HepG2 (cell line): ENCODE measurements around the gene BPIFA1. TPM values are rescaled to one million over a fixed set of nuclear protein-coding genes. Genes with fewer than 3 reads are reported as not detected.

Source experiments
- AFF4 ChIP-seq: sonication (generic); formaldehyde crosslinking; IDR thresholded peaks from 2 replicates; pipeline ENCODE4 v1.4.0; 2020; ENCODE audit warnings: missing genetic modification reagents
- ARNT2 ChIP-seq: sonication (generic); formaldehyde crosslinking; IDR thresholded peaks from 2 replicates; pipeline ENCODE4 v1.8.0; 2022; ENCODE audit warnings: mild to moderate bottlenecking, low read depth, missing genetic modification reagents, moderate library complexity
- ASH2L ChIP-seq: fragments of 300-600, 200-600 bp; sonication (generic); IDR thresholded peaks from 2 replicates; pipeline ENCODE4 v1.7.0; 2017; ENCODE audit warnings: low read depth, mild to moderate bottlenecking, moderate library complexity, mixed read lengths, low read length; ENCODE audit not compliant: insufficient read length
- CBX5 ChIP-seq: sonication (generic); formaldehyde crosslinking; IDR thresholded peaks from 2 replicates; pipeline ENCODE4 v1.4.0; 2020; ENCODE audit warnings: missing genetic modification reagents, borderline replicate concordance
- FLYWCH1 ChIP-seq: sonication (generic); formaldehyde crosslinking; IDR thresholded peaks from 2 replicates; pipeline ENCODE4 v1.8.1; 2023; ENCODE audit warnings: mild to moderate bottlenecking, missing genetic modification reagents
- FOXK1 ChIP-seq: sonication (generic); formaldehyde crosslinking; IDR thresholded peaks from 2 replicates; pipeline ENCODE4 v1.4.0; 2020; ENCODE audit warnings: low read depth, missing genetic modification reagents, borderline replicate concordance
- FOXP4 ChIP-seq: sonication (generic); formaldehyde crosslinking; IDR thresholded peaks from 2 replicates; pipeline ENCODE4 v1.4.0; 2020; ENCODE audit warnings: missing genetic modification reagents
- GATAD1 ChIP-seq: IDR thresholded peaks from 2 replicates; pipeline ENCODE4 v1.6.1; 2016; ENCODE audit warnings: missing genetic modification reagents, missing compliant biosample characterization
- GTF3A ChIP-seq: sonication (generic); formaldehyde crosslinking; conservative IDR thresholded peaks from 2 replicates; pipeline ENCODE4 v1.4.0; 2020; ENCODE audit warnings: mild to moderate bottlenecking, missing genetic modification reagents
- HNRNPLL ChIP-seq: fragments of 200-400 bp; formaldehyde crosslinking; IDR thresholded peaks from 2 replicates; pipeline ENCODE4 v1.6.1; 2017; ENCODE audit warnings: mild to moderate bottlenecking, low read depth, low read length; ENCODE audit not compliant: poor library complexity, severe bottlenecking
- HOXA5 ChIP-seq: sonication (generic); formaldehyde crosslinking; IDR thresholded peaks from 2 replicates; pipeline ENCODE4 v1.4.0; 2020; ENCODE audit warnings: missing genetic modification reagents
- IRF9 ChIP-seq: sonication (generic); formaldehyde crosslinking; IDR thresholded peaks from 2 replicates; pipeline ENCODE4 v1.8.0; 2022; ENCODE audit warnings: missing genetic modification reagents, mild to moderate bottlenecking, borderline replicate concordance
- JUNB ChIP-seq: sonication (generic); formaldehyde crosslinking; IDR thresholded peaks from 2 replicates; pipeline ENCODE4 v1.8.0; 2022; ENCODE audit warnings: missing genetic modification reagents, mild to moderate bottlenecking, borderline replicate concordance
- MBNL3 ChIP-seq: fragments of 250-450 bp; sonication (Bioruptor Pico); conservative IDR thresholded peaks from 2 replicates; pipeline ENCODE4 v1.8.0; 2022; ENCODE audit warnings: mild to moderate bottlenecking, inconsistent platforms
- RBAK ChIP-seq: sonication (generic); formaldehyde crosslinking; IDR thresholded peaks from 2 replicates; pipeline ENCODE4 v1.5.1; 2020; ENCODE audit warnings: mild to moderate bottlenecking, missing genetic modification reagents
- SOX5 ChIP-seq: IDR thresholded peaks from 2 replicates; pipeline ENCODE4 v1.6.1; 2016; ENCODE audit warnings: borderline replicate concordance
- SSRP1 ChIP-seq: IDR thresholded peaks from 2 replicates; pipeline ENCODE4 v1.6.1; 2016; ENCODE audit warnings: control low read depth
- TRIM22 ChIP-seq: fragments of 450-650 bp; IDR thresholded peaks from 2 replicates; pipeline ENCODE4 v1.6.1; 2017
- U2AF2 ChIP-seq: fragments of 200-400 bp; formaldehyde crosslinking; IDR thresholded peaks from 2 replicates; pipeline ENCODE4 v1.6.1; 2017; ENCODE audit warnings: low read depth, mild to moderate bottlenecking, low read length
- ZNF34 ChIP-seq: sonication (generic); formaldehyde crosslinking; IDR thresholded peaks from 2 replicates; pipeline ENCODE4 v1.4.0; 2020; ENCODE audit warnings: mild to moderate bottlenecking, missing genetic modification reagents, borderline replicate concordance
- ZNF451 ChIP-seq: sonication (generic); formaldehyde crosslinking; IDR thresholded peaks from 2 replicates; pipeline ENCODE4 v1.5.0; 2020; ENCODE audit warnings: mild to moderate bottlenecking, missing genetic modification reagents
- ZNF589 ChIP-seq: sonication (generic); formaldehyde crosslinking; conservative IDR thresholded peaks from 2 replicates; pipeline ENCODE4 v1.8.0; 2022; ENCODE audit warnings: mild to moderate bottlenecking, moderate library complexity, missing genetic modification reagents
- ZNF891 ChIP-seq: sonication (generic); formaldehyde crosslinking; IDR thresholded peaks from 2 replicates; pipeline ENCODE4 v1.5.0; 2020; ENCODE audit warnings: mild to moderate bottlenecking, missing genetic modification reagents
- polyA plus RNA-seq, 8 experiments: library from polyadenylated mRNA; depleted of rRNA in 3 of 8; stranded (reverse) in 7 of 8; unstranded in 1 of 8; fragments of >200 nt; fragmentation: Illumina TruSeq in 4 of 8; extraction: Trizol in 4 of 8; gene quantifications; 2 replicates each; pipeline versions ENCODE4 v1.2.1 to v1.2.3, GENCODE V29; 2011 to 2016; ENCODE audit warnings: low read depth in 4 of 8, missing spikeins in 1 of 8, mixed read lengths in 1 of 8; ENCODE audit not compliant: insufficient read depth in 1 of 8
- total RNA-seq, 5 experiments: library from RNA; depleted of rRNA; stranded (reverse); fragments of >200 nt; fragmentation: Illumina TruSeq; extraction: Trizol; gene quantifications; 2 replicates each; pipeline ENCODE4 v1.2.3, GENCODE V29; 2016; ENCODE audit warnings: low read depth in 1 of 5

BPIFA1 gene
- total and polyA plus RNA-seq, 2 of the 13 experiments (the other 11 are each of a cell fraction or from before 2014, with no cell fraction given): not detected

- TF ChIP-seq ZNF34 (CRISPR knock-in tag) (no peak), GTF3A (CRISPR knock-in tag) (no peak), HNRNPLL (no peak), TRIM22 (no peak), AFF4 (CRISPR knock-in tag) (peak; percentile 85; the same call in 1 of the 2 replicates), GATAD1 (CRISPR knock-in tag) (peak; percentile 83), ZNF451 (CRISPR knock-in tag) (peak; percentile 87), ASH2L (no peak), FOXP4 (CRISPR knock-in tag) (peak; percentile 75), HOXA5 (peak; percentile 99), SOX5 (peak; percentile 85), JUNB (peak; percentile 94), ZNF589 (peak; percentile 97), FLYWCH1 (peak; percentile 88; the same call in 1 of the 2 replicates), U2AF2 (no peak), ZNF891 (CRISPR knock-in tag) (peak; percentile 98; the same call in 1 of the 2 replicates), SSRP1 (CRISPR knock-in tag) (0 out of 2 replicates have a peak, but pooled peaks have one; percentile 48), FOXK1 (CRISPR knock-in tag) (peak; percentile 94; the same call in 1 of the 2 replicates), MBNL3 (CRISPR knock-in tag) (no peak), IRF9 (peak; percentile 68; the same call in 1 of the 2 replicates), CBX5 (CRISPR knock-in tag) (peak; percentile 91; the same call in 1 of the 2 replicates), ARNT2 (CRISPR knock-in tag) (peak; percentile 98), RBAK (no peak)
Measured at GRCh38 chr20:33209789-33210188, 26.0 kb upstream of the BPIFA1 start (continued).
